Uterus (tissue), 4 donors: ENCODE results near the gene RABGGTA. TPM values are rescaled to one million over a fixed set of nuclear protein-coding genes. Genes with fewer than 3 reads are reported as not detected.

Source experiments
- DNase-seq, 2 donors: peaks; one replicate each; pipeline ENCODE4 v3.0.0-alpha.2; 2019 to 2020
- H3K27ac ChIP-seq, 2 donors: fragments of 200-600 bp; sonication (generic); 1 replicate in 1 of 2; 2 replicates in 1 of 2; pipeline ENCODE4 v1.5.1; 2016 to 2018
- H3K27me3 ChIP-seq, 2 donors: fragments of 200-600 bp; sonication (generic); one replicate each; pipeline ENCODE4 v1.5.1; 2018 to 2019; ENCODE audit warnings: control low read depth in 1 of 2
- H3K36me3 ChIP-seq, 2 donors: fragments of 200-600 bp; sonication (generic); one replicate each; pipeline ENCODE4 v1.5.1; 2019; ENCODE audit warnings: control low read depth in 1 of 2
- H3K4me1 ChIP-seq, 2 donors: fragments of 200-600 bp; sonication (generic); one replicate each; pipeline ENCODE4 v1.5.1; 2018 to 2019; ENCODE audit warnings: control low read depth in 1 of 2
- H3K4me3 ChIP-seq, 2 donors: fragments of 200-600 bp; sonication (generic); 1 replicate in 1 of 2; 2 replicates in 1 of 2; pipeline ENCODE4 v1.5.1; 2018 to 2019; ENCODE audit warnings: mild to moderate bottlenecking in 1 of 2
- H3K9me3 ChIP-seq, 2 donors: fragments of 200-600 bp; sonication (generic); one replicate each; pipeline ENCODE4 v1.5.1; 2019; ENCODE audit warnings: control low read depth in 1 of 2
- POLR2A ChIP-seq, 2 donors: fragments of 450-650 bp; IDR thresholded peaks; one replicate each; pipeline ENCODE4 v1.6.1; 2016; ENCODE audit warnings: antibody characterized with exemption in 2 of 2, mild to moderate bottlenecking in 1 of 2, moderate library complexity in 1 of 2
- intact Hi-C: fragments of 100-400 bp; cut with DNase I; formaldehyde crosslinking; loops from one replicate; pipeline ENCODE4 v1.15.1; 2023; ENCODE audit warnings: low total_unique reads
- total RNA-seq, 4 donors: library from RNA; depleted of rRNA in 3 of 4; stranded (reverse); fragments of >200 nt in 3 of 4; gene quantifications; one replicate each; pipeline versions ENCODE4 v1.1.0 to v1.2.4, GENCODE V29; 2014 to 2023
- TF ChIP-seq, protein P1 (sequence below), 4 experiments: fragments of 200-600 bp in 2 of 4; fragments of 450-650 bp in 2 of 4; sonication (generic) in 2 of 4; IDR thresholded peaks; one replicate each; pipeline ENCODE4 v1.5.1; 2016 to 2019; ENCODE audit warnings: antibody characterized with exemption in 4 of 4, mild to moderate bottlenecking in 2 of 4, moderate library complexity in 1 of 4
- donor health status: DM: yes; HTN: yes; CAD: no.

Gene RABGGTA
- total RNA-seq, 4 donors from 2014 or later, result 9.2 to 67.9 (median 23.2) TPM

DNA sequence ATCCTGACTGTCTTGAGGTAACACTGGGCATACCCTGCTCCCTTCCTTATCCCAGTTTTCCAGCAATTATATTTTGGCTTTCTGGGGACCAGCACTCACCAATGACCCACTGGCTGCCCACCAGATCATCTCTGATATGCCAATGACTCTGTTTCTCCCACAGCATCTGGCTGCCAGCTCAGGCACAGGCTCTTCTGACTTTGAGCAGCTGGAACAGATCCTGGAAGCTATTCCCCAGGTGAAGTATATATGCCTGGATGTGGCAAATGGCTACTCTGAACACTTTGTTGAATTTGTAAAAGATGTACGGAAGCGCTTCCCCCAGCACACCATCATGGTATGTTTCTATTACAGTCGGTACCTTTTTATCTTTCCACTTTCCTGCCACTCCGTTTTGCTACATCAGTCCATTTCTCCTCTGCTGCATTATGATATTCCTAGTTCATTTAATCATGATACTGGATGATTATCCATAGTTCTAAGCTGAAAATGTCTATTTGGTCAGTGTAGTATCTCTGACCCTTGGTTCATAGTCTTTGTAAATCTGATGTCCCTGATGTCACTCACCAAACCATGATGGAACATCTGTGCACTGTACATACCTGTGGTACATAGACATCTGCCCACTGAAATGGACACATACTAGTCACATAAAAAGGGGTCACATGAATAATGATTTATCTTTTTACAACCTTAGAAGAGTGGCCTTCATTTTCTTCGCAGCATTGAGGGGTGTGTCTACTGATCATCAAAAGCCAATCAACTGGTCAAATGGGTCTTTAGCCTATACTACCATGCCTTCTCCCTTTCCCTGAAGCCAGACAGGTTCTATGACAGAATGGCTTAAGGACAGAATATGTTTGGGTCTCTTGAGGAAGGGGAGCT, 35.4 kb downstream of the RABGGTA start:
- Histone ChIP-seq H3K27ac (no peak overlapping the region), H3K36me3 (no peaks in the 10 kb centered on the region), H3K27me3 (no peaks in the 10 kb centered on the region), H3K9me3 (no peaks in the 10 kb centered on the region), H3K4me3 (no peak overlapping the region), H3K4me1 (peaks cover 0 to 26% of the 10 kb centered on the region in 2 donors)
- TF ChIP-seq POLR2A (IDR thresholded peaks at IDR 0.05), result no peak
- TF ChIP-seq, protein P1, sequence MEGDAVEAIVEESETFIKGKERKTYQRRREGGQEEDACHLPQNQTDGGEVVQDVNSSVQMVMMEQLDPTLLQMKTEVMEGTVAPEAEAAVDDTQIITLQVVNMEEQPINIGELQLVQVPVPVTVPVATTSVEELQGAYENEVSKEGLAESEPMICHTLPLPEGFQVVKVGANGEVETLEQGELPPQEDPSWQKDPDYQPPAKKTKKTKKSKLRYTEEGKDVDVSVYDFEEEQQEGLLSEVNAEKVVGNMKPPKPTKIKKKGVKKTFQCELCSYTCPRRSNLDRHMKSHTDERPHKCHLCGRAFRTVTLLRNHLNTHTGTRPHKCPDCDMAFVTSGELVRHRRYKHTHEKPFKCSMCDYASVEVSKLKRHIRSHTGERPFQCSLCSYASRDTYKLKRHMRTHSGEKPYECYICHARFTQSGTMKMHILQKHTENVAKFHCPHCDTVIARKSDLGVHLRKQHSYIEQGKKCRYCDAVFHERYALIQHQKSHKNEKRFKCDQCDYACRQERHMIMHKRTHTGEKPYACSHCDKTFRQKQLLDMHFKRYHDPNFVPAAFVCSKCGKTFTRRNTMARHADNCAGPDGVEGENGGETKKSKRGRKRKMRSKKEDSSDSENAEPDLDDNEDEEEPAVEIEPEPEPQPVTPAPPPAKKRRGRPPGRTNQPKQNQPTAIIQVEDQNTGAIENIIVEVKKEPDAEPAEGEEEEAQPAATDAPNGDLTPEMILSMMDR (IDR thresholded peaks at IDR 0.05), result no peak
- intact Hi-C loops, result loop anchor here (10.0 kb wide), 1 partner anchor 199 kb away; no protein-coding TSS in a partner anchor
- no peak for DNase-seq

DNA sequence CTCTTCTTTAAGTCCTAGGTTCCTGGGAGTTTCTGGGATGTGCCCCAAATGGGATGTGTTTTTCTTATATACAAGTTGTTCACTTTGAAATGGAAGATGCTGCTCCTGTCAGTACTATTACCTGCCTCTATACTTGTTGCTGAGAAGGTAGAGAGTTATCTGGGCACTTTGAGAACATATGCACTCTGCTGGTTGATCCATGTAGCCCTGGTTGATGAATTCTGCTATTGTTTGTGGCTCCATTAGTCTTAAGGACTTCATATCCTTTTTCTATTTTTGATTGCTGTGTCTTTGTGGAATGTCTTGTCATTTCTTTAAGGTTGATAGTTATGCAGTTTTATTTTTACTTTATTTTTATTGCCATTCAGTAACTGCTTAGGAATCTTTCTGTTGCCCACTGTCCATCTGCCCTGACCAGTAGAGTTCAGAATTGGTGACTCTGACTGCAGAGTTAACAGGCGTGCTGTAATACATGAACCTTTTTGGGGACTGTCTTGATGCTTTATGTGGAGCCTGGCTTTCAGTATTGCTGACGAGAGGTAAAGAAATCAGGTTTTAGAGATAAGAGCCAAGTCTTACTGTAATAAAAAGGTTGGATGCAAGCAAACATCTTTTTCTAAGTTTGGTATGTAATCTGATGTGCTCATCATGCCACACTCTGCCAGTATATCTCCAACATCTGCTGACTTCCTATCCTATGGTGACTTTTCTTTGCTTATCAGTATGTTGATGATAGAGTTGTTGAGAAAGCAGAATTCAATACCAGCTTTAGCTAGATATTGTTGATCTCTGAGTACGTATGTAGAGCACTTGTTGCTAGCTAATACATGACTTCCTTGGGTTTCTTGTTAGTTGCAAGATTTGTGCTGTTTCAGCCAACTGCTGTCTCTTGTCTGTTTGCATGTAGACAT, 37.0 kb downstream of the RABGGTA start:
- Histone ChIP-seq H3K27me3 (no peaks in the 10 kb centered on the region), H3K36me3 (no peaks in the 10 kb centered on the region), H3K4me3 (no peak overlapping the region), H3K9me3 (no peaks in the 10 kb centered on the region), H3K4me1 (peaks cover 0 to 10% of the 10 kb centered on the region in 2 donors), H3K27ac (peak overlapping the region in 1 of 2 donors; percentile 83)
- intact Hi-C loops, result loop anchor here (10.0 kb wide), 1 partner anchor 200 kb away; no protein-coding TSS in a partner anchor
- DNase-seq, result no peak
- TF ChIP-seq, protein P1 (IDR thresholded peaks at IDR 0.05), result no peak

DNA sequence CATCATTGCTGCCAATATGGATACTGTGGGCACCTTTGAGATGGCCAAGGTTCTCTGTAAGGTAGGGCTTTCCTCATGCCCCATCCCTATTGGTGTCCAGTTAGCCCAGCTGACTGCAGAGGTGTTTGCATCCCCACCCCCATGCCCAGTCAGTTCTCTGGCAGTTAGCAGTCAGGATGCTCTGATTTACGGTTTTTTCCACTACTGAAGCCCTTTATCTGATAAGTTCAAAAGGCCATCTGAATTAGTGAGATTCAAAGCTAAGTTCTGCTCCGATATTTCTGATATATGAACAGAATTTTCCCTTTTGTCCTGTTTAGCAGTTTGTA, 37.9 kb downstream of the RABGGTA start:
- TF ChIP-seq POLR2A (IDR thresholded peaks at IDR 0.05), result no peak
- Histone ChIP-seq H3K27me3 (no peaks in the 10 kb centered on the region), H3K4me3 (peak overlapping the region in 1 of 2 donors; percentile 97), H3K27ac (peak overlapping the region; percentile 83 to 84), H3K36me3 (no peaks in the 10 kb centered on the region), H3K4me1 (peaks cover 0 to 10% of the 10 kb centered on the region in 2 donors), H3K9me3 (no peaks in the 10 kb centered on the region)
- intact Hi-C loops, result loop anchor here (10.0 kb wide), 1 partner anchor 201 kb away; no protein-coding TSS in a partner anchor
- no peak for DNase-seq

DNA sequence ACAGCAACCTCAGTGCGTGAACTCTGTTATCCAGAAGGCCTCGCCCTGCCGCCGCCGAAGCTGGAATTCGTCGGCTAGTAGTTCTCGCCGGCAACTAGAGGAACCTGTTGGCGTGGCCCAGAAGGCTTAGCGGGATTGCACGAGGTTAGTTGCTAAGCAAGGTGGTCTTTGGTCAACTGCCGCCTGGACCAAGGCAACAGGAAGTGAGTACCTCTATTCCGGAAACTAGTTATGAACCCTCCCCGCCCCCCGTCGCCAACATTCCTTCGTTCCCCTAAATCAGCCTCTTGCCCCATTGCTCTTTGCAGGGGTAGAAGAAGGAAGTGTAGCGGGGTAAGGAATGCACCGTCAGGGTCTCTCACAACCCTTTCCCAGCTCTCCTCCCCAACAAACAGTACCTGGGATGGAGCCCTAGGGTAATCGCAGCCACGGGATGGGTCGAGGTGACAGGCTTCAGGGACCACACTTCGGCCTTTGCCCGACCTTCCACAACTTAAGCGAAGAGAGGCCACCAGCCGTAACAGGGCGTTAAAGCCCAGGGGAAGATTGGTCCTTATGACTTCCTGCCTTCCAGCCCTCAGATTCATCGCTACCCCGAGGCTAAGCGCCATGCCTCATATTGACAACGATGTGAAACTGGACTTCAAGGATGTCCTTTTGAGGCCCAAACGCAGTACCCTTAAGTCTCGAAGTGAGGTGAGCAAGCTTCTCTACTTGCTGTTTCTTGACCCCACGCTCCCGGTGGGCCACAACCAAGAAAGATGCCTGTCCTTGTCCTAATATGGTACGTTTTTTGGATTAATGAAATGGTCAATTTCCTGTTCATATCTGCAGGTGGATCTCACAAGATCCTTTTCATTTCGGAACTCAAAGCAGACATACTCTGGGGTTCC, 38.5 kb downstream of the RABGGTA start, which contains the start of gene GMPR2:
Gene GMPR2, plus strand, starts transcription at position 285 of the 893 bp plus-strand sequence. Its CDS starts 325 bp downstream, at position 610.
- peaks cover 0 to 10% of the 10 kb centered on the region in 2 donors for H3K4me1 ChIP-seq
- peak within 1 kb of the TSS; percentile 83 to 84 for H3K27ac ChIP-seq
- H3K4me3 ChIP-seq, result peak within 1 kb of the TSS; percentile 66 to 97
- intact Hi-C loops, result loop anchor here (10.0 kb wide), 1 partner anchor 202 kb away; no protein-coding TSS in a partner anchor
- H3K9me3 ChIP-seq, result no peaks in the 10 kb centered on the region
- DNase-seq, result no peak
- no peaks in the 10 kb centered on the region for H3K27me3 ChIP-seq
- TF ChIP-seq, protein P1 (IDR thresholded peaks at IDR 0.05), result no peak
- TF ChIP-seq POLR2A (IDR thresholded peaks at IDR 0.05), result no peak
- no peaks in the 10 kb centered on the region for H3K36me3 ChIP-seq
